Activated CD8-positive, alpha-beta T cell treated with anti-CD3 and anti-CD28 coated beads, Interleukin-2, amount 10 ng/mL, durations not matched to agents 7 days and 5 days (primary cell): ENCODE results near the gene GPR132. TPM values are rescaled to one million over a fixed set of nuclear protein-coding genes. Genes with fewer than 3 reads are reported as not detected.

Experiments used
- ATAC-seq: fragments of 150-1000 bp; cut with Tn5 transposase; one replicate; pipeline ENCODE4 v1.10.0; 2021; ENCODE audit warnings: moderate library complexity
- CTCF ChIA-PET: fragments of 350-600 bp; sonication (Branson Sonifier 250); formaldehyde crosslinking; loops from one replicate; lab custom pipeline; 2021; ENCODE audit warnings: antibody characterized with exemption; lab: Charles Lee
- POLR2A ChIA-PET: fragments of 350-600 bp; sonication (Branson Sonifier 250); formaldehyde crosslinking; loops from one replicate; lab custom pipeline; 2021; ENCODE audit warnings: antibody characterized with exemption; lab: Charles Lee
- DNase-seq: peaks from one replicate; pipeline ENCODE4 v3.0.0-alpha.2; 2020
- H3K27ac Mint-ChIP-seq: one replicate; pipeline ENCODE4 v1.8.0; 2021; ENCODE audit warnings: mild to moderate bottlenecking, mixed read lengths
- H3K27me3 Mint-ChIP-seq: one replicate; pipeline ENCODE4 v1.8.0; 2021; ENCODE audit warnings: low read depth, mixed read lengths
- H3K36me3 Mint-ChIP-seq: one replicate; pipeline ENCODE4 v1.8.0; 2021; ENCODE audit warnings: low read depth, mixed read lengths
- H3K4me1 Mint-ChIP-seq: one replicate; pipeline ENCODE4 v1.8.0; 2021; ENCODE audit warnings: low read depth, mixed read lengths
- H3K4me3 Mint-ChIP-seq: one replicate; pipeline ENCODE4 v1.8.0; 2021; ENCODE audit warnings: mild to moderate bottlenecking, mixed read lengths
- H3K9me3 Mint-ChIP-seq: one replicate; pipeline ENCODE4 v1.8.0; 2022; ENCODE audit warnings: mixed read lengths; ENCODE audit not compliant: insufficient read depth
- total RNA-seq, 2 experiments: library from RNA; stranded (reverse); gene quantifications; one replicate each; pipeline ENCODE4 v1.2.3, GENCODE V29; 2021

Gene GPR132
- total RNA-seq, 2 experiments from 2014 or later: 35.7 to 40.4 TPM

GRCh38 chr14:105005929-105006830, 59.0 kb downstream of the GPR132 start:
- Mint-ChIP-seq H3K27ac (no peak overlapping the region), H3K36me3 (peaks cover 26% of the 10 kb centered on the region), H3K4me1 (no peaks in the 10 kb centered on the region), H3K9me3 (no peaks in the 10 kb centered on the region), H3K27me3 (no peaks in the 10 kb centered on the region), H3K4me3 (no peak overlapping the region)
- POLR2A ChIA-PET: interaction anchor here (0.6 to 0.9 kb wide), 3 partner anchors 9 to 36 kb away, joined by 3 read pairs; no protein-coding TSS in a partner anchor
- DNase-seq (no peak), ATAC-seq (peak; percentile 23)
- CTCF ChIA-PET: no interaction called here

DNA sequence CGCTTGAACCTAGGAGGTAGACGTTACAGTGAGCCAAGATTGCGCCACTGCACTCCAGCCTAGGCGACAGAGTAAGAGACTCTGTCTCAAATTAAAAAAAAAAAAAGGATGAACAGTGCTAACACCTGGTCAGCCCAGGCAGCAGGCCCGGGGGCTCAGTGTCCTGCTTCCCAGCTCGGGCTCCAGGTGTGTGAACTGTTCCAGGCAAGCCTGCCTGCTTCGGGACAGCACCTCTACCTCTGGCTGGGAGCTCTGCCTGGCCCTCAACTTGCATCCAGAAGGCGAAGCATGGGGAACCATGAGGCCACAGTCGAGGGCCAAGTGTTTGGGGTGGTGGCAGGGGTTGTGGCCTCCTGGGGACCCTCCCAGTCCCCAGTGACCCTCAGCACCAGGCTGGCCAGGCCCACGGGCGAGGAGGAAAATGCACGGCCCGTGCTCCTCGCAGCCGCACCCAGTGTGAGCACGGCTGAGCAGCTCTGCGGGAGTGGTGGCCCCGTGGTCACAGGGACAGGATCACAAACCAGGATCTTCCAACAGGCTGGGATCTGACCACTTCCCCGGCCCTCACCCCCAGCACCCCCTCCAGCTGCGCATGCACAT, 59.8 kb downstream of the GPR132 start:
- POLR2A ChIA-PET: interaction anchor here (0.6 to 0.9 kb wide), 2 partner anchors 9 to 37 kb away, joined by 3 read pairs; no protein-coding TSS in a partner anchor
- H3K4me1 Mint-ChIP-seq: no peaks in the 10 kb centered on the region
- H3K27me3 Mint-ChIP-seq: no peaks in the 10 kb centered on the region
- H3K36me3 Mint-ChIP-seq: peaks cover 27% of the 10 kb centered on the region
- H3K9me3 Mint-ChIP-seq: no peaks in the 10 kb centered on the region
- H3K27ac Mint-ChIP-seq: no peak overlapping the region
- CTCF ChIA-PET: no interaction called here
- DNase-seq: no peak
- ATAC-seq: peak; percentile 18
- no peak overlapping the region for H3K4me3 Mint-ChIP-seq

Other genes starting within 250 kb of the GPR132 start
- gene CEP170B, start 200.2 kb downstream of the GPR132 start, total RNA-seq: 1 to 10 TPM; 2.5 to 2.7 TPM
- not detected for gene PLD4, start 140.6 kb downstream of the GPR132 start, total RNA-seq
- gene AHNAK2, start 87.1 kb downstream of the GPR132 start, total RNA-seq: not detected
- gene CLBA1, start 79.6 kb downstream of the GPR132 start, total RNA-seq: under 1 TPM; 0.55 to 0.95 TPM
- gene CDCA4, start 44.3 kb downstream of the GPR132 start, total RNA-seq: 10 to 100 TPM; 59.9 to 62.3 TPM
- 1 to 10 TPM; 2.5 to 2.9 TPM for gene JAG2, start 103.3 kb upstream of the GPR132 start, total RNA-seq
- gene NUDT14, start 115.9 kb upstream of the GPR132 start, total RNA-seq: 10 to 100 TPM; 25.3 to 27.9 TPM
- gene BTBD6, start 183.1 kb upstream of the GPR132 start, total RNA-seq: 10 to 100 TPM; 53.7 to 59.8 TPM
- 10 to 100 TPM; 42.1 to 44.7 TPM for gene BRF1, start 235.6 kb upstream of the GPR132 start, total RNA-seq
- 10 to 100 TPM; 32.9 to 38.5 TPM for gene PACS2, start 249.3 kb upstream of the GPR132 start, total RNA-seq